GM19193 (cell line): Measurements from ENCODE around the gene STEAP3.

Source experiments
- POLR2A ChIP-seq: IDR thresholded peaks from 4 replicates; pipeline ENCODE4 v1.6.1; 2011; ENCODE audit not compliant: insufficient read depth, insufficient read length; ENCODE audit errors: extremely low read depth

Gene STEAP3

DNA sequence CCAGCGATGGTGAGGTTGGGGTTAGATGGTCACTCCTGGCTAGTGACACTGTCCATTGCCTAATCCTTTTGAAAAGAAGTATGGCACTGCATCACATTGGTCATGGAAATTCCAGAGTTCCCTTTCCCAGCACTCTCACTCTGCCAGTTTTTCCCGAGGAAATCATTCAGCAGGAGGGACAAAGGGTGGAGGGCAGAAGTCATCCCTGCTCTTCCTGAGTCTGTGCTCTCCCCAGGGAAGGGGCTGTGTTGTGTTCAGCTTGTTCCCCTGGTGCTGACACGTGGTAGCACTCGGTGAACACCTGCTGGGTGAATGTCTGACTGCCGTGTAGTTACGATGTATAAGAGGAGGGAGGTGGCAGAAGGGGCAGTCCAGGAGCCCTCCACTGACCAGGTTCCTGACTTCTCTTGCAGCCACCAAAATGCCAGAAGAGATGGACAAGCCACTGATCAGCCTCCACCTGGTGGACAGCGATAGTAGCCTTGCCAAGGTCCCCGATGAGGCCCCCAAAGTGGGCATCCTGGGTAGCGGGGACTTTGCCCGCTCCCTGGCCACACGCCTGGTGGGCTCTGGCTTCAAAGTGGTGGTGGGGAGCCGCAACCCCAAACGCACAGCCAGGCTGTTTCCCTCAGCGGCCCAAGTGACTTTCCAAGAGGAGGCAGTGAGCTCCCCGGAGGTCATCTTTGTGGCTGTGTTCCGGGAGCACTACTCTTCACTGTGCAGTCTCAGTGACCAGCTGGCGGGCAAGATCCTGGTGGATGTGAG lies 21.6 kb downstream of the STEAP3 start:
- TF ChIP-seq POLR2A, result no peak

DNA sequence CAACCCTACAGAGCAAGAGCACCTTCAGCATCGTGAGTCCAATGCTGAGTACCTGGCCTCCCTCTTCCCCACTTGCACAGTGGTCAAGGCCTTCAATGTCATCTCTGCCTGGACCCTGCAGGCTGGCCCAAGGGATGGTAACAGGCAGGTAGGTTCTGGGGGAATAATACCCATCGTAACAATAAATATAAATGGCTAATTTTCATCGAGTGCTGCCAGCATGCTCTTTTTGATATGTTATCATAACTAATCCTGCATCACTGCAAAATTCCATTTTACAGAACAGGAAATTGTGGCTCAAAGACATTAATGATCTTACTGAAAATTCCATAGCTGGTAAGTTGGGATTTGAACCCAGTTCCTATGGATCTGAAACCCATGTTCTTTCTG lies 22.2 kb downstream of the STEAP3 start:
- no peak for TF ChIP-seq POLR2A

DNA sequence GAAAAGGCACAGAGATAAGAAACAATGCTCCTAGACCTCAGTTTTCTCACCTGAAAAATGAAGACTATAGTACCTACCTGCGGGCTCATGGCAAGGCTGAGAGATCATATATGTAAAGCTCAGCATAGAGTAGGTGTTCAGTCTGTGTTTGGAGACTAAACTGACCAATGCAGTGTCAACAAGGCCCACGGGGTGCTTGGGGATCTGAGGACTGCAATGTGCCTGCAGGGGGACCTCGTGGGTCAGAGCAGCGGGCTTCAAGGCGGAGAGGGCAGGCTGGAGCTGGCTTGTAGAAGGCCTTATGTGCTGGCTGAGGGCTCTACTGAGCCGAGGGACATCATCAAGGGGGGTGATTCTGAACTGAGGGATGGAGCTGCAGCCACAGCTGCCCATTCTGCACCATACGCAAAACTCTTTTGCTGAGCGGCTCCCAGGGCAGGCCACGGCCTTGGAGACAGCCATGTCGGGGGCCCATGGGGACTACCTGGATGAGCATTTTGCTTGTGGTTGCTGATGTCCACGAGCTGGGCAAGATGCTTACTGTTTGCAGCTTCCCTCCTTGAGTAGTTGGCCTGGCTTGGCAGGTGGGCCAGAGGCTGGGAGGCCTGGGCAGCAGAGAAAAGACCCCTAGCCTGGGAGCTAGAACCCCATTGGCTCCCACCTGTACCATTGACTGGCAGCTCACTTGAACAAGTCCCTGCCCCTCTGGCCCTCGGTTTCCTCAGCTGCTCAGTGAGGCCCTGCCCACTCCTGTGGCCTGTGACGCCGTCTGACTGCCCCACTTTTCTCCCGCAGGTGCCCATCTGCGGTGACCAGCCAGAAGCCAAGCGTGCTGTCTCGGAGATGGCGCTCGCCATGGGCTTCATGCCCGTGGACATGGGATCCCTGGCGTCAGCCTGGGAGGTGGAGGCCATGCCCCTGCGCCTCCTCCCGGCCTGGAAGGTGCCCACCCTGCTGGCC lies 23.5 kb downstream of the STEAP3 start:
- TF ChIP-seq POLR2A, result no peak

DNA sequence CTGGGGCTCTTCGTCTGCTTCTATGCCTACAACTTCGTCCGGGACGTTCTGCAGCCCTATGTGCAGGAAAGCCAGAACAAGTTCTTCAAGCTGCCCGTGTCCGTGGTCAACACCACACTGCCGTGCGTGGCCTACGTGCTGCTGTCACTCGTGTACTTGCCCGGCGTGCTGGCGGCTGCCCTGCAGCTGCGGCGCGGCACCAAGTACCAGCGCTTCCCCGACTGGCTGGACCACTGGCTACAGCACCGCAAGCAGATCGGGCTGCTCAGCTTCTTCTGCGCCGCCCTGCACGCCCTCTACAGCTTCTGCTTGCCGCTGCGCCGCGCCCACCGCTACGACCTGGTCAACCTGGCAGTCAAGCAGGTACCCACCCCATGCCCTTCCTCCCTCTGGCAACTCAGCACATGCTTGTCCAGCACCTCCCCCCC lies 24.2 kb downstream of the STEAP3 start:
- no peak for TF ChIP-seq POLR2A

DNA sequence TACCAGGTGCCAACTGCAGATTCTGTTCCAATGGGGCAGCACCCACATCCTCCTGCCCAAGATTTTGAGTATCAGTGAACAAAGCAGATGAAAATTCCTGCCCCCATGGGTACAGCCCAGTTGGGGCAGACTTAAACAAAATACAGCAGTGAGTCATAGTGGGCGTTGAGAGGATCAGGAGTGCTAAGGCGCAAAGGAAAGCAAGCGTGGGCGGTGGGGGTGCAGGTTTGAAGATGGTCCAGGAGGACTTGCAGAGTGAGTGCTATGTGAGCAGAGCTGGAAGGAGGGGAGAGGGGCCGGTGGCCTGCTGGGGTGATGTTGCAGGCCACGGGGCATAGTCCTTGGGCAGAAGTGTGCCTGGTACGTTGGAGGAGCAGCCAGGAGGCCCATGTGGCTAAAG lies 24.7 kb downstream of the STEAP3 start:
- TF ChIP-seq POLR2A, result no peak

- TF ChIP-seq POLR2A, result no peak
Measured at GRCh38 chr2:119248751-119249150, 25.1 kb downstream of the STEAP3 start.

DNA sequence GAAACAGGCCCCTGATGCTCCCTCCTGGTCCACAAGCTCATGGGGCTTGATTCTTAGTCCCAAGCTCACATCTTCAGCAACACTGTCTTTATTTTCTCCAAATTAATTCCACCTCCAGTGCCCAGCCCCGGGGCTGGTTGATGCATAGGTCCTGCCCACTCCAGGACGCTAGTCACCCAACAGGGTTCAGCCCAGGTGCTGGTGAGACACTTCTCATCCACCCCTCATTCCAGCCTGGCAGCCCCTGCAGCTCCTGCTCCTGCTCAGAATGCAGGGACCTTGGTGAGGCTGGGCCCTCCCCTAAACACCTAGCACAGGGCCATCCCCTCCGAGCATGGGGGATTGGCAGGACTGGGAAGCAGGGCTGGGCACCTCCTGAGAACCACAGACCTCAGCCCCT lies 25.7 kb downstream of the STEAP3 start:
- no peak for TF ChIP-seq POLR2A

DNA sequence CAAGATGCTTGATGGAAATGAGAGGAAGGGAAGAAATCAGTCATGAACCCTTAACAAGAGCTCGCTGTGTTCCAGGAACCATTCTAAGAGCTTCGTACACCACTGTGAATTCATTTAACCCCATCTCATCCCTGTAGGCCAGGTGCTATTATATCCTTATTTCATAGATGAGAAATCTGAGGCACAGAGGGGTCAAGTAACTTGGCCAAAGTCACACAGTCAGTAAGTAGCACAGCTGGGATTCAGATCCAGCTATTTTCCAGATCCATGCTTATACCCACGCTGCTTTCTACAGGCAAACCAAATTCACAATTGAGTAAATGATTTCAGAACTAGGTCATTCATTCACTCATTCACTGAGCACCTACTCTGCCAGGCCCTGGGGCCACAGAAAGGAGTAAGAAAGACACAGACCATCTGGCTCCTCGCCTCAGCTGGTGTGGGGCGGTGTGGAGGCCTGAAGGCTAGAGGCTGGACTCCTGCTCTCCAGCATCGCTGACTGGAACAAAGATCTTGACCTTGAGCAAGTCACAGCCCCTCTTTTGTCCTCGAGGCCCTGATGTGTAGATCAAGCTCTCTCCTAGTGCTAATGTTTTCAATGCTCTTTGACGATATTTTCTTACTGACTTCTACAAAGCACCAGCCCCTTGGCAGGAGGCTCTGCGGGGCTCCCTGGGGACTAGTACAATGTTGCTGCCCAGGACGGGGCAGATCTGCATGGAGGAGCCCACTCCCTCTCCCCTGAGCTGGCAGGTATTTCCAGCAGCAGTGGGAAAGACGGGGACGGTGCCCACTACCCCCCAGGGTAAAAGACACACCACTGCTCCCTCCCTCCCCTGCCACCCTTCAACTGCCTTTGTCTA lies 26.5 kb downstream of the STEAP3 start:
- no peak for TF ChIP-seq POLR2A

DNA sequence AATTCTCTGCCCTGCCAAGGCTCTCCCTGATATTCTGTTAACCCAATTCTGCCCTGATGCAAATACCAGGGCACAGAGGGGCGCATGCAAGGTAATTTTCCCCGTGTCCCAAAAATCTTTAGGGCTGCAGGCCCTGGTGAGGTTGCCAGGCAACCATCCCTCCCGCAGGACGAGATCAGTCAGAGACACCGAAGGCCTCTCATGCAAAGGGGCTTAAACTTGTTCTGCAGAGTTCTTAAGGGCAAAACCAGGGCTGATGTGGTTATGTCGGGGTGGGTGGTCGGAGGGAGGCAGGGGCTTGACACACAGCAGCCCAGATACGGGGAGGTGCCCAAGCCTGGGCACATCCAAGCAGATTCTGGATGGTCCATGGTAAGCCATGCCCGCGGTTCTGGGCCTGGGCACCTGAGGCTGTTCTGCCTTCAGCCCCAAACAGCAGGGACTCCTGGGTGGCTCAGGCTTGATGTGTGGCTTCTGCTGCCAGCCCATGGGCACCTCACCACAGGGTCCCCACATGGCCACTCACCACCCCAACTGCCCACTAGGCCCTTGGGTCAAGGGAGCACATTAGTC lies 27.2 kb downstream of the STEAP3 start:
- no peak for TF ChIP-seq POLR2A

GRCh38 chr2:119251652-119252051 lies 28.0 kb downstream of the STEAP3 start:
- no peak for TF ChIP-seq POLR2A

DNA sequence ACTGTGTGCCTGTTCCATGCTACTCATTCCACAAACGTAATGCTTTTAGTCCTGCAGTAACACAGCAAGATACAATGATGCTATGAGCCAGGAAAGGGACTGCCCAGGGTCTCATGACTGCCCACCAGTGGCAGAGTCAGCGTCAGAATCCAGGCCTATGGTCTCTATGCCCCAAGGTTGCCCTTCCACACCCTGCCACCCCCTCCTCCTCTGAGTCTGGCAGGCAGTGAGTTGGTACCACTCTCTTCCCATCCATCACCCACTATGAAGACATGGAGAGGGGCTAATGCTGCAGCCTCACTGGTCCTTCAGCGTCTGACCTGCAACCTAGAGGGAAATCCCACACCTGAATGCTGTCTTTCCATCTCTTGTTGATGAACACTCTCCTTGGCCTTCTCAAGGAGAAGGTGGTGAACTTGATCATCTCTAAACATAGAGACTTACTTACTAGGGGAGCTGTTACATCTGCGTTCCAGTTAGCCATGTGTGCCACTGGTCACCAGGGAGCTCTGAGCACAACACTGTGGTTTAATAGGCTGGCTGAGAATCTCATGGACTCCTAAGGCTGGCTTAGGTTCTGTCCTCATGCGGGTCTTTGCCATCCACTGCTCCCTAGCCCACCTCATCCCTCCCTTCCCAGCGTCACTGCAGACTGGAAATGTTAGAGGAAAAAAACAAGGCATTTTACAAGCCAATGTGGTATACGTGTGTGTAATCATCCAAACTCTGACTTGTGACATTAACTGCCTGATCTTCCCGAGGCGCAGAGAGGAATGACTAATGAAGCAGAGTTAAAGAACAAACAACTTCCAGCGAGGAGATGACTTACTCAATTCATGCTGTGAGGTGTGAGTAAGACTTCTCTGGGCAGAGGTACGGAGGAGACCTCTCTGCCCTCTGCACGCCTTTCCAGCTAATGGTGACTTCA lies 28.8 kb downstream of the STEAP3 start:
- no peak for TF ChIP-seq POLR2A

GRCh38 chr2:119253114-119253702 lies 29.6 kb downstream of the STEAP3 start:
- TF ChIP-seq POLR2A, result no peak
